HG03135 (cell line): ENCODE data around the gene COX7A2L.
"Not testable (repeated sequence)": the region's sequence is repeated elsewhere in the genome, so short reads cannot be mapped to it uniquely, and the experiment has no call there.

Source experiments
- ATAC-seq: cut with Tn5 transposase; IDR thresholded peaks from one replicate; pipeline ENCODE4 v1.9.1; 2021; ENCODE audit warnings: mild to moderate bottlenecking, moderate library complexity; ENCODE audit not compliant: unreplicated experiment

The COX7A2L gene, protein sequence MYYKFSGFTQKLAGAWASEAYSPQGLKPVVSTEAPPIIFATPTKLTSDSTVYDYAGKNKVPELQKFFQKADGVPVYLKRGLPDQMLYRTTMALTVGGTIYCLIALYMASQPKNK

DNA sequence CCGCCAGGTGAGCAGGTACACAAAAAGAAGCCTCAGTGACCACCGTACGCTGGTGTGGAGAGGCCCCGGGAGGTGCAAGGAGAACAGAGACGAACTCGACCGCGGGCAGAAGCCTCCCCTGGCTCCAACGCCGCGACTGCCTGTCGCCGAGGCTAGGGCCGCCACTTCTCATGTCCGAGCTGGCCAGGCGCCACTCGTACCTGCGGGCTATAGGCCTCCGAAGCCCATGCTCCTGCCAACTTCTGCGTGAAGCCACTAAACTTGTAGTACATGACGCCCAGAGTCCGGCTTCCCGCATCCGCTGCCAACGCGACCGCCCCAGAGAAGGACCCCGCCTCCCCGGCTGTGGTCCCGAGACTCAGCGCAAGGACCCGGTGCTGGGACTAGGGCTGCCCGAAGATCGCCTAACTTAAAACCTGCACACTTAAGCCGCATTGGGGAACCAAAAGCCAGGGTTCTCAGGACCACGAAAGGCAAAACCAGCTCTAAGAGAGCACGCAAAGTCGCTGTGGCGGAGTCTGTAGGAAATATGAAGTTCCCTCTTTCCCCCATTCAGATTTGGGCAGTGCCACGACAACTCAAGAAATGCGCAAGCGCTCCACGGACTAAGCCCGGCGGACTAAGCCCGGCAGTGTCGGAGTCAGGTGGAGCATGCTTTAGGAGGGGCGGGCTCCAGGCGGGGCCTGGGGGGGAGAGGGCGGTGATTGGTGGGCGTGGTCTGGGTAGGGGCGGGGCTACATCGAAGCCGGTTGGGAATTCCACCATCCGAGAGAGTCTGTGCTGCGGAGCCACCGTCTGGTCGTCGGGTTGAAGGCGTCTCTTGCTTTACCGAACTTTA lies at the start of gene COX7A2L:
COX7A2L (minus strand) TSS at position 328 of the 838 bp plus-strand sequence; CDS start at position 272, 56 bp downstream.
- peak; percentile 92 for ATAC-seq

DNA sequence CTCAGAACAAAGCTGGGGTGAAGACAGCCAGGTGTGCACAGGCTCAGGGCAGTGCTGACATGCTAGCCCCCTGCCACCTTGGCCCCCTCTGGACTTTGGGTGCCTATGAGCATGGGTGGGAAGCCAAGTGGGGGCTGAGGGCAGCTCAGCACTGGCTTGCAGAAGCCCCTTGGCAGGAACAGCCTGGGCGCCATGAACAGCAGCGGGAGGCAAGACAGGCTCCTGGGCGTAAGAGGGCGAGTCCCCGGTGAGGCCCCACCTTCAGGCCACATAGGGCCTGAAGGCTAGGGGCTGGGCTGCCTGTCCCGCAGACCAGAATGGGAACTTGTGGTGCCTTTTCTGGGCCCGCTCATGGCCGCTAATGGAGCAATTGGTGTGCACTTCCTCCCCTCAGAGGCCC lies 47.0 kb upstream of the COX7A2L start:
- no peak for ATAC-seq

DNA sequence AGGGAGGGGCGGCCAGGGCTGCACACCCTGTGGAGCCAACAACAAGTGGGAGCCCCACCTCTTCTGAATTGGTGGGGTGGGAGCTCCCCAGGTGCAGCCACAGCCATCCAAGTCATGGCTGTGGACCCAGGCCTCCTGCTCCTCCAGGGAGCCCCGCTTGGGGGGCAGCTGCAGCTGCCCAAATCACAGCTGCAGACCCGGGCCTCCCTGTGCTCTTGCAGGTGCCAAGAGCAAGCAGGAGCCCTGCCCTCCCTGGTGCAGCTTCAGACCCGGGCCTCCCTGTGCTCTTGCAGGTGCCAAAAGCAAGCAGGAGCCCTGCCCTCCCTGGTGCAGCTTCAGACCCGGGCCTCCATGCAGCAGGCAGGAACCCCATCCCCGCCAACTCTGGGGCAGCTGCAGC lies 46.5 kb upstream of the COX7A2L start:
- ATAC-seq, result no peak

DNA sequence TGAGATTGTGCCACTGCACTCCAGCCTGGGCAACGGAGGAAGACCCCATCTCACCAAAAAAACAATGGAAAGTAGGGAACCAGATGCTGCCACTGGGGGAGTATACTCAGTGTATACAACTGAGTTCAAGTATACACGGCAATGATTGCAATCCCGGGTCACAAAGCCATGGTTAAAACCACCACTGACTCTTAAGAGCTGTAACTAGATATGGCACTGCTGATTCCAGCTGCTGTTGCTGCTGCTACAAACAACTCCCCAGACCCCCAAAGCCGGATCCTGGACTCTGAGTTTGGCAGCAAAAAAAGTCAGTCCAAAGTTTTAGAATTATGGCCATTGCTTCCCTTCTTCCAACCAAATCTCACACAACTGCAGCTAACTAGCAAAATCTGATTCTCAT lies 43.7 kb upstream of the COX7A2L start:
- ATAC-seq, result no peak

DNA sequence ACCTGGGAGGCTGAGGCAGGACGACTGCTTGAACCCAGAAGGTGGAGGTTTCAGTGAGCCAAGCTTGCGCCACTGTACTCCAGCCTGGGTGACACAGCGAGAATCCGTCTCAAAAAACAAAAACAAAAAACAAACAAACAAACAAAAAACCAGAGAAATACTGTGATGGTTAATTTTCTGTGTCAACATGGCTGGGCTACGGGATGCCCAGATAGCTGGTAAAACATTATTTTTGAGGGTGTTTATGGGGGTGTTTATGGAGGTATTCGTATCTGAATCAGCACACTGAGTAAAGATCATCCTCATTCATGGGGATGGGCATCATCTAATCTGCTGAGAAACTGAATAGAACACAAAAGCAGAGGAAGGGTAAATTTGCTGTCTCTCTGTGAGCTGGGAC lies 40.8 kb upstream of the COX7A2L start:
- no peak for ATAC-seq

DNA sequence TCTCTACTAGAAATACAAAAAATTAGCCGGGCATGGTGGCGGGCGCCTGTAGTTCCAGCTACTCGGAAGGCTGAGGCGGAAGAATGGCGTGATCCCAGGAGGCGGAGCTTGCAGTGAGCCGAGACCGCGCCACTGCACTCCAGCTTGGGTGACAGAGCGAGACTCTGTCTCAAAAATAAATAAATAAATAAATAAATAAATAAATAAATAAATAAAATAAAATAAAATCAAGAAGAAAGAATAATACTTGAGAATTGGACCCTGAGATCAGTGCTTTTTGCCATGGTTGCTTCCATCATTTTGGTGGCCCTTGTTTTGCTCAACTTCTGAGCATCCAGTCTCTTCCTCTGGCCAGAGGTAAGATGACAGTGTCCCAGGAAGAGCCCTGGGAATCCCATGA lies 37.0 kb upstream of the COX7A2L start:
- not testable (repeated sequence) for ATAC-seq

DNA sequence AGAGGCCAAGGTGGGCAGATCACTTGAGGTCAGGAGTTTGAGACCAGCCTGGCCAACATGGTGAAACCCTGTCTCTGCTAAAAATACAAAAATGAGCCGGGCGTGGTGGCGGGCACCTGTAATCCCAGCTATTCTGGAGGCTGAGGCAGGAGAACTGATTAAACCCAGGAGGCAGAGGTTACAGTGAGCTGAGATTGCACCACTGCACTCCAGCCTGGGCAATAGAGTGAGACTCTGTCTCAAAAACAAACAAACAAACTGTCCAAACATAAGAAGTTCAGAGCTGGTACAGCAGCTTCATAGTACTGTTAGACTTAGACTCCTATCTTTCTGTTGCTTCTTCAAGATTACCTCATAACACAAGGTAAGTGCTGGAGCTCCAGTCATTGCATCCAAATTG lies 32.3 kb upstream of the COX7A2L start:
- ATAC-seq, result not testable (repeated sequence)

DNA sequence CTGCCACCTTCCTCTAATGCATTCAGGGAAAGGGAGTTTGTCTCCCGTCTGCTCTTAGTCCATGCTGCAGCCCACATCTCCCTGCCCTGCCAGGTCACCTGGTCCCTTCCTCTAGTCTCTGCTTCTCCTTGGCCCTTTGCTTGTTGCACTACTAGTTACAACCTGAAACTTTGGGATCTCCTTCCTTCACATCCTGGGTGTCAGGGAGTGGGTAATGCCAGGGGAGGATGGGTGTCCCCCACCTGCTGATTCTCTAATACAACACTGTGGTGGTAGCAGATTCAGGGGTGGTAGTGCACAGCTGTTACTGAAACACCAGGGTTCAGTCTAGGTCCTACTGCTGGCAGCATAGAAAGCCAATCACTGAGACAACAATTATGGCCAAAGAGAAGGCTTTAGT lies 31.2 kb upstream of the COX7A2L start:
- no peak for ATAC-seq

DNA sequence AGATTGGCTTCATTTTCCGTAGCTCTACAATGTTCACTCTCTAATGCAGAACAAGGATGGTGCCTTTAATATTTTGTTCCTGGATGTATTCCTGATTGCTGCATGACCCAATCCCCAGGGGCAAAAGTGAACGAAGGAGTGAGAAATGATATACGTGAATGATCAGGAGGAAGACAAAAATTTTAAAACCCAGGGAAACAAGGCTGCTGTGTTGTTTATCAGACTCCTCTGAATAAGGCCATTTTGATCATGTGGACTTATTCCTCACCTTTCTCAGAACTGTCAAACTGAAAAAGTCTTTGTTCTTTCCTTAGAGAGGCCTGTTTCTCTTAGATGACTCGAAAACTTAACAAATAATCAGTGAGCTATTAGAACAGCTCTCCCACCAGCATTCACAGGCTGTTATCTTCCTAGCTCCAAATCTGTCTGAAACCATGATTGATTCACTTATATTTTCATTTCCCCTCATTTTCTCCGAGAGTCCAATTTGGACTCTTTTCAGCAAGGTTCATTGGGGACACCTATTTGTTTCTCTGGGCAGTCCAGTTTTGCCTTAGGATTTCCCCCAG lies 29.5 kb upstream of the COX7A2L start:
- ATAC-seq, result no peak

DNA sequence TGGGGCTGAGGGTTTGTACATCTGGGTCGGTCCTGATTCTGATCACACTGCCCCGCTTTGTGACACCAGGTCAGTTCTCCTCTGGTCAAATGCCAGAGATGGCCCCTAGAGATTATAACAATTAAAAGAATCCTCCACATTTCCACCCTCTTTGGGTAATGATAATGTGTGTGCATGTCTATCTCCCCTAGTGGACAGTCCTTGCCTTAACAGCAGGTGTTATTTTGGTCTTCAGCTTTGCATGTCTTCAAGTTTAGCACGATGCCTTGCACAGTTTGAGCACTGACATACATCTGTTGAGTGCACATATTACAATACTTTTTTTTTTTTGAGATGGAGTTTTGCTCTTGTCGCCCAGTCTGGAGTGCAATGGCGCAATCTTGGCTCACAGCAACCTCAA lies 25.7 kb upstream of the COX7A2L start:
- ATAC-seq, result peak; percentile 52

DNA sequence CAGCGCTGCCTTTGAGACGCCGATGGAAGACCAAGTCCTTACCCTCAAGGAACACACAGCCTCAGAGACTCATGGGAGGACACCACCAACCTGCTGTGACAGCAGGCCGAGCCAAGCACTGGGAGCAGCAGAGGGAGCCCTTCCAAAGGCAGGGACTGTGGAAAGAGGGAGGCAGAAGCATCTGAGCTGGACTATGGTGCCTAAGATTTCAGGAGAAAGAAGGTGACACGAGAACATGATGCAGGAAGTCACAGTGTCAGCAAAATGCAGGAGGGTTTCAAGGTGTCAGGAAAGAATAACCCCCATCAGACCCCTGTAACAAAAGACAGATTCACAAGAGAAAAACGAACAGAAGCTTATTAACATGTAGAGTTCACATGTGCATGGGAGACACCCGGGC lies 24.2 kb upstream of the COX7A2L start:
- ATAC-seq, result no peak

DNA sequence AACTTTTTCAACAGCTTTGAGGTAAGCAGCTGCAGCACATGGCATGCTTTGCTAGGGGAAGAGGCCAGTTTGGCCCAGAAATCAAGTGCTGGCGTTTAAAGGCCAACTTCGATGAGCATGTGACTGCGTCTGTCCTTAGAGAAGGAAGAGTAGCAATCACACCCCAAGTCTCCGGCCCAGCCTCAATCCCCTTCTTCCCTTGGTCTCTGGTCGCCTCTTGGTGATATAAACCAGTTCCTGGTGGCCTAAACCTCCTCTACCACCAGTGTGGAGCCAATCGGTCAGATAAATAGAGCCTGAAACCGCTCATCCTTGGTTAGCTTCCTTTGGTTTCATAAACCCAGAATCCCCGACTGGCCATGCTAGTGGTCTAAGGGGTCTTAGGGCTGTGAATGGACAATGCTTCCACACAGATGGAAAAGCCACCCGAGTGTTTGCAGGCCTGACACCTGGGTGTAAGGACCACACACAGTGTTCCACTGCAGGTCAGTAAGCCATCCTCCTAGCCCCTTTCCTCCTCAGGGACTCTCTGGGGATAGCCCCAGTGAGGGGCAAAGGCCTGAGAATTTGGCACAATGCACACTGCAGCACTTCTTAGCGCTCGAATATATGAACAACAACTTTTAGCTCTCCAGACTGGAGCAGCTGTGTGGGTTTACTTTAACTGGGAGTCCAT lies 23.0 kb upstream of the COX7A2L start:
- no peak for ATAC-seq

DNA sequence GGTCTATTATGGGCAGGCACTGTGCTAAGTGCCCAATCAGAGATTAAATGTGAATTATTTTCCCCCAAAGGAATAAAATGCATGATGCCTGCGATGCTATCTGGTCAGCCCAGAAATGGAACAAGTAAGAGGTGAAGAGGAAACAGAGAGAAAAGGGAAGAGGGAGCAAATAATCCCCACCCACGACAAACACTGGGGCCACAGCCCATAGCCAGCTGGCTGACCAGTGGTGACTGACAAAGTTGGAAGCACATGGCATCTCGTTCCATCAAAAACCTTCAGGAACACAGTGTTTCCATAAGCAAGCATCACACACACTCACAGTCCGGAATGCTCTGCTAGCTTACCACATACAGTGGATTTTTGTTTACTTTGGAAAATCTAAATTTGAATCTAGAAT lies 21.1 kb upstream of the COX7A2L start:
- ATAC-seq, result no peak

DNA sequence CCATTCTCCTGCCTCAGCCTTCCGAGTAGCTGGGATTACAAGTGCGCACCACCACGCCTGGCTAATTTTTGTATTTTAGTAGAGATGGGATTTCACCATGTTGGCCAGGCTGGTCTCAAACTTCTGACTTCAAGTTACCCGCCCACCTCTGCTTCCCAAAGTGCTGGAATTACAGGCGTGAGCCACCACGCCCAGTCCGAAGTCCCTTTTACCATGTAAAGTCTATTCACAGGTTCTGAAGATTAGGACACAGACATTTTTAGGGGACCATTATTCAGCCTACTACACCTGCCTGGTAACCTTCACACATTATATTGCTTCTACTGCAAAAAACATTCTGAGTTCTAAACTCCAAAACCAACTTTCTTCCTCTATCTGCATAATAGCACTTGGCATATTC lies 19.0 kb upstream of the COX7A2L start:
- ATAC-seq, result not testable (repeated sequence)

DNA sequence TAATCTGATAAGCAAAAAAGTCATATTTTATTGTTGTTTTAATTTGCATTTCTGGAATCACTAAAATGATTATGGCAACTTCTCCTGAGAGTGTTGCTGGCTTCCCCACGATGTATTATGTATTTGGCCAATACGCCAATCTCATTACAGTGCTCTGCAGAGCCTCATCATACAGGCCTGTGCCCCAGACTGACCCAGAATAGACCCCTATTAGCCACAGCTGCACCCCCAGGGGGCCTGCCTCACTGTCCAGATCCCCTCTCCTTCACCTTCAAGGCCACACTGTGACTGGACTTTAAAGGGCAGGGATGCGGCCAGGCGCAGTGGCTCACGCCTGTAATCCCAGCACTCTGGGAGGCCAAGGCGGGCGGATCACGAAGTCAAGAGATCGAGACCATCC lies 17.4 kb upstream of the COX7A2L start:
- ATAC-seq, result no peak

DNA sequence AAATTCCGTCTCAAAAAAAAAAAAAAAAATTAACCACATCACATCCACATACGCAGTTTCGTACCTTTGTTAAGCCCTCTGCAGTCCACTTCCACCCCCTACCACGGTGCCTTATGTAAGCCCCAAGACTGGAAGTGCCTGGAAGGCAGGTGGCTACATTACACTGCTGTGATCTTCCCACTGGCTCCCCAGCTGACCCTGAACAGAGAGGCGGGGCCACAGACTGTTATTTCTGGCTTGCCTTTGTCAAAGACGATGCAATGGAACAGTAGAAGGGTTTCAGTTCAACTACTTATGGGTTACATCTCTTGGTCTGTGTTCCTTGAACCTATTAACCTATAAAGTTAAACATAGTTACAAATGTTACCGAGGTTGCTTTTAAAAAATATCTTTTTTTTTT lies 15.7 kb upstream of the COX7A2L start:
- ATAC-seq, result no peak

DNA sequence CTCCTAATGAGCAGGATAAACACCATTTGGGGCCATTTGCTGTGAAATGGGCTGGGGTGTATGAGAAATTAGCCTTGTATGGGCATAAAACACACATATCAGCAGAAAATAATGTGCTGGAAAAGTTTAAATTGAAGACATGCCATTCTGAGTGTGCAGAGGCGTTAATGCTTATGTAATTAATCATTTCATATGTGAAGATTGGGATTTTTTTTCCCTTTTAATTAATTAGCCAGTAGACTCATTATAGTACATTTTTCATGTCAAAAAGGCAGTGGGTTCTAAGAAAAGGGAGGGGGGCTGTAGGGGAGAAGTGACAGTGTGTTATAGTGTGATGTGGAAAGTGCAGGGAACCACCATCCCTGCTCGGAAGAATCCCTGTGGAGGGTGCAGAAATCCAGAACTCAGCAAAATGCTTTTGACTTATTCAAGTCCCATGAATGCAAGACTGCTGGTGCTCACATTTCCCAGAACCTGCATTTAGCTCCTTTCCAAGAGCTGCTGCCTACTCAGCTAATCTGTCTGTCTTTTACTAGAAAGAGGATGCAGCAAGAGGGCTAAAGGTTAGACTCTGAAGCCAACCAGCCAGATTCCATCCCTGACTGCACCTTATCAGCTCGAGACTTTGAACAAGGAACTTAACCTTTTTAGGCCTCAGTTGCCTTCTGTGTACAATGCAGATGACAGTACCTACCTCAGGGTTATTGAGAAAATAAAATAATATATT lies 11.6 kb upstream of the COX7A2L start:
- ATAC-seq, result no peak

DNA sequence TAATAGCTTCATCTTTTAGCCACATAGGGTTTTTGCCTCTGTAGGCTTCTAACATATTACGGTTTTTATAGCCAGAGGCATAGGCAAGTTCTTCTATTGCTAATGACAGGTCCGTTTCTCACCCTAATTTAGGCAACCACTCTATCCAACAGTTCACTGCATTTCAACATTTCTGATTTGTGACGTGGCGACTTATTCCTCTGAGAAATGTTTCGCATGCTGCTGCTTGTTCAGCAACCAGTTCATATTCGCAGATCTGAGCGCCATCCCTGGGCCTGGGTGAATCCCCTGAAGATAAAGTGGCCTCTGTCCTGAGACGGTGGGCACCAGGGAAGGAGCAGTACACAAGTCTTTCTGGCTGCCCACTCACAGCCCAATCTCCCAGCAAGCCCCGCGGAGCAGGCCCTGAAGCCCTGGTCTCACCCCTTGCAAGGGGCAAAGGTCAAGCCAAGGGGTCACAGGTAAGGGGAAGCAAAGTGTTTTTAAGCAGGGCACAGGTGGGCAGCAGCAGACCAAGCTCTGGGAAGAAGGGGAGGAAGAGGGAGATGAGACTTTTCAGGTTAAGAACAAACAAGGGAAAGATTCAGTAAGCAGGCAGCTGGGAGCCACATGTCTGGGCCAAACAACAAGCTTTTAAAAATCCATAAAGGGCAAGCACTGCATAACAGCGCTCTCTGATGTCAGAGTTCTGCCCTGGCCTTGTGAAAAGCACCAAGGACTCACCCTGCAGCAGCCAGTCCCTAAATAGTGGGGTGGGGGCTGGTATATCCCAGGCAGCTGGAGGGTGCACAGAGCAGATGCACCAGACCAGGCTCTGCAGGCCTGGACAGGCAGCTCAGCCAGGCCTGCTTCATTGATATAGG lies 10.8 kb upstream of the COX7A2L start:
- no peak for ATAC-seq

DNA sequence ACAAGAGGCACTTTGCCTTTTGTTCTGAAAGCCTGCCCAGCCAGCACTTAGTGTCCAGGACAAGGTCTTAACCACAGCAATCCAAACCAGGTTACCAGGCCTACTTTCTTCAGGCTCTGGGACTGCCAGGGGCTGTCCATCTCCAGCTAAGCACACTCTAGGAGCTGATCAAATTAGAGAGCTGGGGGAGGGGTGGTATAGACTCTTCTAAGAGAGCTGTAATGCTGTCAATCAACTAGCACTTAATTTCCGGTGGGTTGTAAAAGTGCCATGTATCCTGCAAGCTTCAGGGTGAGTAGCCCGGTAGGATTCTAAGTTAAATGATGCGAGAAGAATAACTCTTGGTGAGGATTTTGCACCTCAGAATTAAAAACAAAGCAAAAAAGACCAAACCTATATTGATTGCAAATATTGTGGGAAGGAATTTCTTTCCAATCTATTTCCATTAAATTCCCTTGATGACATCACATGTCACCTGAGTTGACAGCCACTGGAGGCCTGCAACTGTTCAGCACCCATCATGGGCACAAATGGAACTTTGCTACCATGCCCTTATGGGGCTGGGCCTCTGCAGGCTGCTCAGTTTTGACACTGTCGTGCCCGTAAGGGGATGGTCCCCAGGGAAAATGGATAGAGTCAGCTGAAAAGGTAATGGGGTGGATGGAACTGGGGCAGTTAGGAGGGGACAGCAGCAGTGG lies 8.7 kb upstream of the COX7A2L start:
- no peak for ATAC-seq
